Stimulated activated CD4-positive, alpha-beta T cell treated with anti-CD3 and anti-CD28 coated beads, Interleukin-2, amount 100 ng/mL, for 24 hours (primary cell): ENCODE results near the gene SH3PXD2B.
"Not testable (repeated sequence)": the region's sequence is repeated elsewhere in the genome, so short reads cannot be mapped to it uniquely, and the experiment has no call there.

Experiments
- DNase-seq, 2 donors: peaks; one replicate each; pipeline ENCODE4 v3.0.0-alpha.2; 2020

Gene SH3PXD2B

DNA sequence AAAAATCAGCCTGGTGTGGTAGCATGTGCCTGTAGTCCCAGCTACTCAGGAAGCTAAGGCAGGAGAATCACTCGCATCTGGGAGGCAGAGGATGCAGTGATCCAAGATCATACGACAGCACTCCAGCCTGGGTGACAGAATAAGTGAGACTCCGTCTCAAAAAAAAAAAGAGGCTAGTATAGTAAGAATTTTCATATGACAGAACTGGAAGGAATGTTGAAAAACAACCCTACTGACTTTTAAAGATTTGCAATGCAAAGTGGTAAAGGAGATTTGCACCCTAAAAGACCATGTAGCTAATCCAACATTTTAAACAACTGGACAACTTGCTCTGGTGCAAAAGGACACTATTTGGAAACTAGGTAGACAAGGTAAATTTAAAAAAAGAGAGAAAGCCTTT is 58.1 kb downstream of the SH3PXD2B start:
- no peak for DNase-seq

DNA sequence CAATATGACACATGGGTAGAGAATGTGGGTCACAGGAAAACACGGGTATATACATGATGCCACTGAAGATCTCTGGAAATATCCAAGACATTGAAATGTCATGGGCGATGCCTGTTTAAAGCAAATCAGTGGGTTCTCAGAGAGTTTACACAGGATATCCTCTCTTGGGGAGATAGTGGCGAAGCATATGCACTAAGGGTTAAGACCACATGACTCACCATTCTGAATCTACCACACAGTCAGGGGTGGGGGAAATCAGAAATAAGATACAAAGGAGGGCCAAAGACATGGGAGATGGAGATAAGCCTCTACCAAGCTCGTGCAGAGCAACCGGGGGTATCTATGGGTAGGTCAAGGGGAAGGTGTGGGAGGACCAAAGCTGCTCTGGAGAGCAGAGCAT is 58.8 kb downstream of the SH3PXD2B start:
- no peak for DNase-seq

DNA sequence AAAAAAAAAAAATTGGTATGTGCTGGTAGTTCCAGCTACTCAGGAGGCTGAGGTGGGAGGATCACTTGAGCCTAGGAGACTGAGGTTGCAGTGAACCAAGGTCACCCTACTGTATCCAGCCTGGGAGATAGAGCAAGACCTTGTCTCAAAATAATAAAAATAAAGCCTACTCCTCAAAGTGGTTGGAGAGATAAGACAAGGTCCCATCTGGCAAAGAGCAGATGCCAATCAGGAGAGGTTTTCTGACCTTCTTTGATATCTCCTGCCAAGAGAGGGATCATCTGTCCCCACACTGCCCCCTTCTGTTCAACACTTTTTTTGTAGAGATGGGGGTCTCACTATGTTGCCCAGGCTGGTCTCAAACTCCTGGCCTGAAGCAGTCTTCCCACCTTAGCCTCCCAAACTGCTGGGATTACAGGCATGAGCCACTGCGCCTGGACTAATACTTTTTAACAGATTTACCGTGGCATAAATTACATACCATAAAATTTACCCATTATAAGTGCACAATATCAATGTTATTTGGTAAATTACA is 64.7 kb downstream of the SH3PXD2B start:
- no peak for DNase-seq

DNA sequence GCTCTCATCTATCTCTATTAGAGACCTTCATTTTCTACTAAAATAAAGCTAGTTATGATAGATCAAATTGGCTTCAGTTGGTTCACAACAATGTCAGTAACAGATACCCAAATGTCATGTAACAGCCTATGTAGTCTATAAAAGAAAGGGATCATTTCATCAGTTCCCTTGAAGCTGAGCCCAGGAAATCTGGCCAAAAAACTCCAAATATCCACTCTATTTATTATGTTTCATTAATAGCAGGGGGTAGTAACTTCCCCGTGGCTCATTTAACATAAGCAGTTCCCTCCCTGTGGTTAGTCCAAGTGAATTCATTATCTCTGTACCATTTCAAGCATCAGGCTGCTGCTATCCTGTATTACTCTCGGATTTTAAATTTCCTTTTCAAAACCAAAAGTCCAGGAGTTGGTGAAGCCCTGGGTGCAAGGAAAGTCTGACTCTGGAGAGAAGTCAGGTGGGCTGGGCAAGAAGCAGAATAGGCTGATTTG is 66.0 kb downstream of the SH3PXD2B start:
- DNase-seq, result no peak

DNA sequence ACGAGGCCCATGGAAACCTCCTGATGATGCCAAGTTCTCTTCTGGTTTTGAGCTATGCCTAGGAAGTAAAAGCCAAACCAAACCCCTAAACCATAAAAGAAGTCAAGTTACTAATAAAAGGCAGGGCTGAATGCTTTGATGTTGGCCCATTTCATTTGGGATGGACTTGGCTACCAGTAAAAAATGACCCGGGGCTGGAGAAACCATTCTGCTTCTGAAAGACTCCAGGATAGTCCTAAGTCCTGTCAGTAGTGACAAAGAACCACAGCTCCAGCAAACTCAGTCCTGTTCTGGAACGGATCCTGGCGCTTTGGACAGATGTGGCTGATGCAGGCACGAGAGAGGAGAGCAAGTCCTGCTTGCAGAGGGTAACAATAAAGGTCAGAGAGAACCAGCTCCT is 68.6 kb downstream of the SH3PXD2B start:
- no peak for DNase-seq

DNA sequence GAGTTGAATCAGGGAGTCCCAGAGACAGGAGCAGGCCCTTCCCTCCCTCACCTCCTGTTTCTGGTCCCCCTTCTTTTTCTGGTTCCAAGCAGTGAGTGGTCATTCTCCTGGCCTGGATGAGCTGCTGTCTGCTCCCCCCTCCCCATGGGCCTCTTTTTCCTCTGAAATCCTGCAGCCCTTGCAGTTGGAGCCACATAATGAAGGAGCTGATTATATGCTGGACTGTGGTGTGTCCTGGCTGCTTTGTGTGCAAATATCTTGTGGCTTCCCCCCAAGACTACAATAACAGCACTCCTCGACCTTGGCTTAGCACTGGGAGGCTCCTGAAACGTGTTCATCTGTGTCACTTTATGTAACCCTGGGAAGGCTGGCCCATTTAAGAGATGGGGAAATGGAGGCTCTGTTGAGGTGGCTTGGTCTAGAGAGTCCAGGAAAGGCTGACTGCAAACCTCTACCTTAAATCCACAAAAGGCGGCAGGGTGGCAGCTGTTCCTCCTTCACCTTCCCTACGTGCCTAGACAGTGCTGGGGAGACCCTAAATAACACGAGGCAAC is 69.2 kb downstream of the SH3PXD2B start:
- DNase-seq, result no peak

DNA sequence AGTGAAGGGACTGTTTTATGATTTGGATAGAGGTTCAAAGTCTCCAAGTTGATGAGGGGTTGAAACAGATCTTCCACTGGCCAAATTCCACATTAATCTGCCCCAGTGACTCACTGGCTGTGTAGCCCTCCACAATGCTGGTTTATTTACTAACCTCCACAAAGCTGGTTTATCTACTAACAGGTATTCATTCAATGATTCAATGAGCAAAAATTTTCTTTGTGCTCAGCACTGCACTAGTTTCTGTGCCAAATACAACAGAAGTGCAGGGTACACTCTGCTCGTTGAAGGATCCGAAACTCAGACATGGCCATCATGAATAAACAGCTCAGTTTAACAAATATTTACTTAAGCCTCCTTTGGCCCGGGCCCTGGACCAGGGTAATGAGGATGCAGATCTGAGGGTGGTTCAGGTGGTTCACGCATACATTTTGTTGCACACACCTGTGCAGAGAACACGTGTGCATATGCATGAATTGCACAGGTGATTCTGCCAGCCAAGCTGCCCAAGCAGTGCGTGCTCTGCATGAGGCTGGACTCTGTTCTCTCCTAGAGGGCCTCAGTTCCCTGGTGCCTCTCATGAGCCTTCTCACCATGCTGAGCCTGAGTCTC is 71.0 kb downstream of the SH3PXD2B start:
- DNase-seq, result no peak

DNA sequence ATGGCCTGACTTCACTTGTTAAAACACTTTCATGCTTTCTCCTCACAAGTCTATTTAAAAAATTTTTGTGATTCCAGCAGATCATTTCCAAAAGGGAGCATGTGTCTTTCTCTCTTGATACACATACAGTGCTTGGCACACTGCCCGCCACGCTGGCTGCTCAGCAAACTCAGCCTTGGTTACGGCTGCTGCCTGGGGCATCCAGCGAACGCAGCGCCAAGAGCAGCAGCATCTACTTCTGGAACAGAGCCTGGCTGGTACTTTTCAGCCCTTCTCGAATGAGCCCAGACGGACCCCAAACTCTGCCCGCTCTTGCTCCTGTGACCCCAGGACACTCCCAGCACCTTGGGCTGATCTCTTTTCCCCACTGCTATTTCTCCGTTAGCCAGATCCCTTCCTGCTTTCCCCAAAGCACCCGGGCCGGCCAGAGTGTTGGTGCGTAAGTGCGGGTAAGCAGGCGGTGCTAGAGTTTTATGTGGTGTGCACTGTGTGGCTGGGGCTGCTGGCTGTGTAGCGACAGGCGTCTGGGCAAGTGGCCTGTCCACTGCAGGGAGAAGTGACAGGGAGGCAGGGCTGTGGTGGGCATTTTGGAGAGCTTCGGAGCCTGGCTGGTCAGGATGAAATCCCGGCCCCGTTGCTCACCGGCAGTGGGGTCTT is 73.2 kb downstream of the SH3PXD2B start:
- no peak for DNase-seq

DNA sequence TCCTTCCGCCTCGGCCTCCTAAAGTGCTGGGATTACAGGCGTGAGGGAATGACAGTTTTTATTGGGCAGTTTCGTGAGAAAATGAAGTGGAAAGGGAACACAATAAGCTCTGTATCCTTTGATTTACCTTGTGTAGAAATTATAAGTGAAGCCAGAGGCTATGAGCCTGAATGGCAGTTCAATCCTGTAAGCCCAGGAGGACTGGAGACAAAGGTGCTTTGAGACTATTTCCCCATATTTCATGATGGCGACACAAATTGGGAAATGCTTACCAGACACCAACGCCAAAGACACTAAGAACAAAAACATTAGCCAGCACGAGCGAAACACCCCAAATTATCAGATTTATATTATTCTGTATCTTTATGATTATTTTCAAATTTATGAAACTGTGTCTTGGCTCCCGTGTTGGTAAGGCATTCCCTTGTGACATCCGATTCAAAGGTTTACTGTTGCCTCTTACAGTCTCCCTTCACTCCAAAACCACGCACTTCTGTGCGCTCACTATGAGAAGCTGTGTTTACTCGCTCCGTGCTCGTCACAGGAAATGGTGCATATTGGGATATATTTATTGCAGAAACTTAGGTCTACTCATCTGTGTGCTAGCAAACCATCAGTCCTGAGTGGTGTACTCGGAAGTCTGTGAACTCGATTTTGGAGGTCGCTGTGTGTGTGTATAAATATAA is 73.9 kb downstream of the SH3PXD2B start:
- DNase-seq, result no peak

DNA sequence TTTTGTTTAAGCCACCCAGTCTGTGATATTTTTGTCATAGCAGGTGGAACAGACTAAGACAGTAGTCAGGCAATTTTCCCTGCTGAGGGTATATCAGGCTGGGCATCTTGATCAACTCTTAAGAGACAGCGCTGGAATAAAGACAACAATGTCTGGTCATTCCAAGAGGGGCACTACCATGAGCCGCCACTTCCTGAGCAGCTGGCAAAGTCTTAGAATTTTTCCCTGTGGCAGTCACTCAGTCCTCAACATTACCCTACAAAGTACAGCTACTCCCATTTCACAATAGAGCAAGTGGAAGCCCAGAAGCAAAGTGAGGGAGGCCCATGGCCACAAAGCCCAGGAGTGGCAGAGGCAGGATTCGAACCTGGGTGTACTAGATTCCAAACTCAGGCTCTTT is 74.8 kb downstream of the SH3PXD2B start:
- DNase-seq, result no peak

DNA sequence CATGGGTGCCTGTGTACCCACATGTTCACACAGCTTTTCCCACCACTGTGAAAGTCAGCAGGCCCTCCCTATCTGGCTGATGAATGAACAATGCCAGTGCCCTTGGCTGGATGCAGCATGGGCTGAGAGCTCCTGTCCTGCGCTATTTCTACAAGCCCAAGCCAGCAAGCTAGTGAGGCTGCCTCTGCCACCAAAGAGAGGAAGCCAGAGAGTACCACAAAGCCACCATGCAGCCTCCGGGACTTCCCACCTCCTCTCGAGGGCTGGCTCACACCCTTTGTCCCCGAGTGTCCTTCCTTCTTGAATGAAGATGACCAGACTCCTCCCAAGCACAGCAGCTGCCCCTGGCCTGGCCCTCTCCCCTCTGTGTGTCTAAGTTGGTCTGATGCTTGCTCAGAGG is 76.5 kb downstream of the SH3PXD2B start:
- no peak for DNase-seq

DNA sequence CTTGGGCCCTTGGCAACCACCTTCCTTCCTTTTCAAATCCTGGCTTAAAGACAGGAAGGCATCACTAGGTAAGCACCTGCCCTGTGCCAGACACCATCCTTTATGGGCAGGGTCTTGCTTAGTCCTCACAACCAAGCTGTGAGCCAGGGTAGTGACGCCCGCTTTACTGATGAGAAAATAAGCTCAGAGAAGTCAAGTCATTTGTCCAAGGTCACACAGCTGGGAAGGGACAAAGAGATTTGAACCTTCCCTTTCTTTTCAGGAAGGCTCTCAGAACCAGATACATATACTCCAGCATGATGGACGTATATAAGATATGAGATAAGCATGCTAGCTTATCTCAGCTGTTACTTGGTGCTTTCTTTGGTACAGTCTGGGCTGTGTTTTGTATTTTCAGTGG is 76.9 kb downstream of the SH3PXD2B start:
- no peak for DNase-seq

DNA sequence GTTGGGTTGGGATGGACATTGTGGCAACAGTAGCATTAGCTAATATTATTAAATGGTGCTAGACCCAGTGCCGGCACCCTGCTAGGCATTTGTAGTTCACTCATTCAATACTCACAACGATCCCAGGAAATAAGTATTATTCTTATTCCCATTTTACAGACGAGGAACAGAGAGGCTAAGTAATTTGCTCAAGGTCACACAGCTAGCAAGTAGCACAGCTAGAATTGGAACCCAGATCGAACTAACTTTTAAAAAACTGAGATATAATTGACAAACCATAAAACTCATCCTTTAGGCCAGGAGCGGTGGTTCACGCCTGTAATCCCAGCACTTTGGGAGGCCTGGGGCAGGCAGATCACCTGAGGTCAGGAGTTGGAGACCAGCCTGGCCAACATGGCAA is 79.5 kb downstream of the SH3PXD2B start:
- no peak for DNase-seq

DNA sequence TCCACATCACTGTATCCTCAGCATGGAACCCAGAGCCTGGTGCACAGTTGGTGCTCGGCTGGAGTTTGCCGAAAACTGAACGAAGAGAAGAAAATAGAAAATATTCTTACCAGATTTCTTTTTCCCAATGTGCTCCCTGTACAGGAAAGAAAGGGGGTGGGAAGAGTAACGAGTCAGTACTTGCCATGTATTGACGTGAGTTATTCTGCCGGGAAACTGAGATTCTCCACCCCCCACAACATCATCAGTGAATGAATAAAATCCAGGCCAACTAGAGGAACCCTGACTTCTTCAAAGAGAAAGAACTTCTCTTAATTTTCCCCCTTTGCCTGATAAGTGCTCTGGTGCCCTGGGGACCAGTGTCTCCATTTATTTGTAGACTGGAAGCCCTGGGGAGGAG is 80.6 kb downstream of the SH3PXD2B start:
- no peak for DNase-seq

DNA sequence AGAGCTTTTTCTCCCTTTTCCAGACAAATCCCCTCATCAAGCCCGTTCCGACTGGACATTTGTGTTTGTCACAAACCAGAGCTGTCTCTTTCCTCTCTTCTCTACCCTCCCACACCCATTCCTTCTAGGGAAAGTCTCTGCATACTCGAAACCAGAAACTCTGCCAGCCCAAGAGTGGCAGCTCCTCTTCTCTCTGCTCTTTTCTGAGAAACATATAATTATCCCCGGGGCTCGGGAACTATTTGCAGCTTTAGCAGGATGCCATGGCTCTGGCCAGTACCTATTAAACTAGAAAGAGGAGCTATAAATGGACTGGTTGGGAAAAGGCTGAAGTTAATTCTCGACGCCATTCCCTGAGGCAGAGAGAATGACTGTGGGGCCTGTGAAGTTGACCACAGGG is 82.6 kb downstream of the SH3PXD2B start:
- no peak for DNase-seq

DNA sequence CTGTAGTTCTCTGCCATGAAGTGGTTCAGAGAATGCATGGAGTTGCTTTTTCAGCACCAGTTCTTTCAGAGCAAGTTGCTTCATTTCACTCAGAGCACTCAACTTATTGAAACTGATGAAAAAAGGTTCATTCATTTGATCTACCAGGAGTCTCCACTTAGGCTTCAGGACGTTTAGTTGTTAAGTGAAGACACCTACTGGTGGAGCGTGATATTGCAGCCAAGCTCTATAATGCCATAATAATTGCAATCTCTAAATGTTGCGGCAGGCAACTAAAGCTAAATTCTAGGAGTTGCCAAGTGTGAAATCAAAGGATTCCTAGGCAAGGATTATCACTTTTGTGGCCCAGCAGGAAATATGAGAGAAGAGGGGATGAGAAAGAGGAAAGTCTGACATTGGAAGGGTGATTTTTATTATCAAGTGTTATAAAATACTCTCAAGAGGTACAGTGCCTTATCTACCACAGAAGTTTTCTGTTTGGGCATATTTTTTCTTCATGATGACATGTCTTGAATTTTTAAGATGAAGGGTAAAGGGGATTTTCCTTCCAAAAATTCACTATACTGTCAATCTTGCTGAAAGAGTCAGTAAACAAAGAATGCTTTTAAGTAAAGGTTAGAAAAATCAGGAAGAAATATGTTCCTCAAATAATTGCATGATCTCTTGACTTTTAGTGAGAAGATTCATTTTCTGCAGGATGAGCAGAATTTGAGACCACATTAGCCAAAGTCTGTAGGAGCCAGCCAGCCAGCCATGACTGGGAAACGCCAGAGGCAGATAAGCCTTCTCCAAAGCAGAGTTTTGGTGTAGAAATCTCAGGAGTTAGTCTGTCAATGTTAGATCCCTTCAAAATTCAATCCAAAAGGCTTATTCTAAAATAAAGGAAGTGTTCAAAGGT is 83.4 kb downstream of the SH3PXD2B start:
- DNase-seq, result peak; percentile 32 to 65

DNA sequence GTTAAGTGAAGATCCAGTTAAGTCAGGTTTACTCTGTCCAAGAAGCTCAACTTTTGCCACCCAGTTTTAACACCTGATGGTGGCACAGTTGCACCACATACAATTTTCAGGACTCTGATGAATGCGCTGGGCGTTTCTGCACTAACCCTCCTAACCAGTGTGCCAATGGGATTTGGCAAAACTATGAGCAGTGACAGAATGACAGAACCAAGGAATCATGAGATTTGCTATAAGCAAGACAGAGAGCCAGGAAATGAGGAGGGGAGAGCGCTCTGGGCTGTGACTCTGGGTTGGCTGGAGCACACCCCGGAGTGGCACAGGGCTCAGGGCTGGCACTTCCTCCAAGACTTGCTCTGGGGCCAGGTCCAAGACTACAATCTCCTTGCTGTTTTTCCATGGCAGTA is 84.1 kb downstream of the SH3PXD2B start:
- no peak for DNase-seq

DNA sequence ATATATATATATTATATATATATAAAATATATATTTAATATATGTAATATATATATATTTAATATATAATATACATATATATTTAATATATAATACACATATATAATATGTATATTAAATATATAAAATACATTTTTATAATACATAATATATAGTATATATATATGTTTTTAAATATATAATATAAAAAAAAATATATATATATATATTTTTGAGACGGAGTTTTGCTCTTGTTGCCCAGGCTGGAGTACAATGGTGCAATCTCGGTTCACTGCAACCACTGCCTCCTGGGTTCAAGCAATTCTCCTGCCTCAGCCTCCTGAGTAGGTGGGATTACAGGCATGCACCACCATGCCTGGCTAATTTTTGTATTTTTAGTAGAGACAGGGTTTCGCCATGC is 85.6 kb downstream of the SH3PXD2B start:
- DNase-seq, result not testable (repeated sequence)

DNA sequence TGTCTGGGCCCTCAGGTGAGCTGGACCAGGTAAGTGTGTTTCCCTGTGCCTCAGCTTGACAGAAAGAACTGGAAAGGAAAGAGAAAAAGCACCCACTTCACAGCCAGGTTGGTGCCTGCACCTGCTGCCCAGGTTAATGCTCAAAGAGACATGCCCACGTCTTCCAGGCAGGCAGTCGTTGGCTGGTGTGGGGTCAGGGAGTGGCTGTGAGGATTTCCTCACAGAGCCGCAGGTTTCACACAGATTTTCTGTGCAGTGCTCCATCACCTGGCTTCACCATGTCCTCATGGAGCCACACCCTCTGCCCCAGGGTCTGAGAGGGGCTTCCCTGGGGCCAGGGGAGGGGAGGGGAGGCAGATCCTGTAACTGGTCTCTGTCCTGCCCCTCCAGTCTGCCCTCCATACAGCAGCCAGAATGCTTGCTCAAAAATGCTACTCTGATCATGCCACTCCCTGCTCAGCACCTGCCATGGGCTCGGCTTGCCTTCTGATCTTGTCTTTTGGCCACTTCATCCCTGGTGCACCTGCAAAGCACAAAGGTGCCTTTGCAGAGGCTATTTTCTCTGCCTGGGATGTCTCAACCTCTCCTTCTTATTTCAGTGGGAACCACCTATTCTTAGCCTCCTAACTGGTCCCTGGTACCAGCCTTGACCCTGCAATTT is 88.2 kb downstream of the SH3PXD2B start:
- DNase-seq, result no peak

DNA sequence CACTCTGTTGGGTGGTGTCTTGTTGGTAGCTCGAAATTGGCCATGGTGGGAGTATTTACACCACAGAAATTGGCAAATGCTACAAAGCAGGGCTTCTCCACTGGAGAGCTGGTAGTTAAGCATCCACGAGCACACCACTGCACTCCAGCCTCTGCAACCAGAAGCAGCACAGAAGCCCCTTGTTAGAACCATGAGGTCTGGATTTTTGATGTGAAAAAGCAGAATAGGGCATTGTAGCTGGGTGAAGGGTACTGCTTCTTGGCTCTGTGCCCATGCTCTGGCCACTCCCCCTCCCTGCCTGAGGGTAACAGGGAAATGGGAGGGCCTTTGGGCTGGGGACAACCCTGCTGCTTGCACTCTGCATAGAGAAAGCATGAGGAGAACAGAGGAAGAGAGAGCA is 89.6 kb downstream of the SH3PXD2B start:
- DNase-seq, result peak in 1 of 2 donors; percentile 16

DNA sequence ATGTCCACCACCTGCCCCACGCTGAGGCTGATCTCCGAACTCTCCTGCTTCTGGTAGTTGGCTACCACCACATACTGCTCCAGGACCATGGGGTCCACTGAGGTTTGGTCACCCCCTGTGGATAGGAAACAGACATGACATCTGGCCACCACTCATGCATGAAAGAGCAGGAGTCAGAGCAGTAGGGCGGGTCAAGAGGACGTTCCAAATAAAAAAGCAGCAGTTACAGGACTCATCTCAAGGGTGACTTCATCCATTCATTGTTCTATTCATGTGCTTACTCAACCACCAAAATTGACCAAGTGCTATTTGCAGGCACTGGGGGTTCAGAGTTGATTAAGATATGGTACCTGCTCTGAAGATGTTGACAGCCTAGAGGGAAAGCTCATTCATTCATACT is 91.6 kb downstream of the SH3PXD2B start:
- no peak for DNase-seq
